Measurements from ENCODE around the gene MUC2.

GRCh38 chr11:1084561-1085439, 10.1 kb downstream of the MUC2 start:
- TF ChIP-seq, protein P1, sequence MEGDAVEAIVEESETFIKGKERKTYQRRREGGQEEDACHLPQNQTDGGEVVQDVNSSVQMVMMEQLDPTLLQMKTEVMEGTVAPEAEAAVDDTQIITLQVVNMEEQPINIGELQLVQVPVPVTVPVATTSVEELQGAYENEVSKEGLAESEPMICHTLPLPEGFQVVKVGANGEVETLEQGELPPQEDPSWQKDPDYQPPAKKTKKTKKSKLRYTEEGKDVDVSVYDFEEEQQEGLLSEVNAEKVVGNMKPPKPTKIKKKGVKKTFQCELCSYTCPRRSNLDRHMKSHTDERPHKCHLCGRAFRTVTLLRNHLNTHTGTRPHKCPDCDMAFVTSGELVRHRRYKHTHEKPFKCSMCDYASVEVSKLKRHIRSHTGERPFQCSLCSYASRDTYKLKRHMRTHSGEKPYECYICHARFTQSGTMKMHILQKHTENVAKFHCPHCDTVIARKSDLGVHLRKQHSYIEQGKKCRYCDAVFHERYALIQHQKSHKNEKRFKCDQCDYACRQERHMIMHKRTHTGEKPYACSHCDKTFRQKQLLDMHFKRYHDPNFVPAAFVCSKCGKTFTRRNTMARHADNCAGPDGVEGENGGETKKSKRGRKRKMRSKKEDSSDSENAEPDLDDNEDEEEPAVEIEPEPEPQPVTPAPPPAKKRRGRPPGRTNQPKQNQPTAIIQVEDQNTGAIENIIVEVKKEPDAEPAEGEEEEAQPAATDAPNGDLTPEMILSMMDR (IDR thresholded peaks at IDR 0.05) = no peak
- TF ChIP-seq EZH2 (IDR thresholded peaks at IDR 0.05) (no peak), EZH2phosphoT487 (IDR thresholded peaks at IDR 0.05) (no peak)
